GM21515 (cell line): ENCODE results near the gene UPF2.
"Not testable (repeated sequence)": the region's sequence is repeated elsewhere in the genome, so short reads cannot be mapped to it uniquely, and the experiment has no call there.

Experiments used
- ATAC-seq: cut with Tn5 transposase; IDR thresholded peaks from one replicate; pipeline ENCODE4 v1.9.1; 2021; ENCODE audit not compliant: unreplicated experiment

The UPF2 gene

GRCh38 chr10:11909618-11910017 is 133.0 kb downstream of the UPF2 start:
- ATAC-seq, result no peak

GRCh38 chr10:11908991-11909390 is 133.6 kb downstream of the UPF2 start:
- no peak for ATAC-seq

GRCh38 chr10:11908536-11908935 is 134.1 kb downstream of the UPF2 start:
- ATAC-seq, result no peak

- no peak for ATAC-seq
These were observed 134.7 kb downstream of the UPF2 start for GRCh38 chr10:11907914-11908313.

GRCh38 chr10:11906714-11907113 is 135.9 kb downstream of the UPF2 start:
- no peak for ATAC-seq

GRCh38 chr10:11902646-11903045 is 140.0 kb downstream of the UPF2 start:
- no peak for ATAC-seq

GRCh38 chr10:11901833-11902475 is 140.7 kb downstream of the UPF2 start:
- no peak for ATAC-seq

- no peak for ATAC-seq
These were observed 141.2 kb downstream of the UPF2 start for GRCh38 chr10:11901454-11901832.

GRCh38 chr10:11901036-11901301 is 141.6 kb downstream of the UPF2 start:
- ATAC-seq, result no peak

- no peak for ATAC-seq
These were observed 143.3 kb downstream of the UPF2 start for GRCh38 chr10:11899067-11899876.

GRCh38 chr10:11898372-11899066 is 144.1 kb downstream of the UPF2 start:
- no peak for ATAC-seq

- ATAC-seq, result no peak
These were observed 144.6 kb downstream of the UPF2 start for GRCh38 chr10:11898033-11898371.

- ATAC-seq, result no peak
These were observed 145.9 kb downstream of the UPF2 start for GRCh38 chr10:11896549-11897200.

GRCh38 chr10:11895598-11895997 is 147.0 kb downstream of the UPF2 start:
- no peak for ATAC-seq

- ATAC-seq, result no peak
These were observed 147.5 kb downstream of the UPF2 start for GRCh38 chr10:11895108-11895466.

- ATAC-seq, result no peak
These were observed 148.1 kb downstream of the UPF2 start for GRCh38 chr10:11894381-11895107.

- no peak for ATAC-seq
These were observed 148.8 kb downstream of the UPF2 start for GRCh38 chr10:11893749-11894278.

- ATAC-seq, result no peak
These were observed 150.7 kb downstream of the UPF2 start for GRCh38 chr10:11891776-11892486.

- ATAC-seq, result not testable (repeated sequence)
These were observed 153.3 kb downstream of the UPF2 start for GRCh38 chr10:11889263-11889662.
